Fibroblast of villous mesenchyme (primary cell): ENCODE measurements around the gene ACAP1. TPM values are rescaled to one million over a fixed set of nuclear protein-coding genes. Genes with fewer than 3 reads are reported as not detected.
"Not testable (repeated sequence)": the region's sequence is repeated elsewhere in the genome, so short reads cannot be mapped to it uniquely, and the experiment has no call there.

ENCODE experiments used
- DNase-seq: peaks from one replicate; pipeline ENCODE4 v3.0.0-alpha.2; 2010; ENCODE audit warnings: low read depth
- H3K4me3 ChIP-seq: 2 replicates; pipeline ENCODE4 v1.5.1; 2011; ENCODE audit warnings: low read depth, mild to moderate bottlenecking, low read length
- total RNA-seq: library from RNA; depleted of rRNA; stranded (reverse); fragments of >200 nt; gene quantifications from 2 replicates; pipeline ENCODE4 v1.2.3, GENCODE V29; 2012
- TF ChIP-seq, protein P1 (sequence below): IDR thresholded peaks from 2 replicates; pipeline ENCODE4 v1.5.1; 2012; ENCODE audit warnings: low read depth, mild to moderate bottlenecking, low read length; ENCODE audit not compliant: insufficient read depth

ACAP1 gene
- total RNA-seq, 1 donor: 3.9 TPM

DNA sequence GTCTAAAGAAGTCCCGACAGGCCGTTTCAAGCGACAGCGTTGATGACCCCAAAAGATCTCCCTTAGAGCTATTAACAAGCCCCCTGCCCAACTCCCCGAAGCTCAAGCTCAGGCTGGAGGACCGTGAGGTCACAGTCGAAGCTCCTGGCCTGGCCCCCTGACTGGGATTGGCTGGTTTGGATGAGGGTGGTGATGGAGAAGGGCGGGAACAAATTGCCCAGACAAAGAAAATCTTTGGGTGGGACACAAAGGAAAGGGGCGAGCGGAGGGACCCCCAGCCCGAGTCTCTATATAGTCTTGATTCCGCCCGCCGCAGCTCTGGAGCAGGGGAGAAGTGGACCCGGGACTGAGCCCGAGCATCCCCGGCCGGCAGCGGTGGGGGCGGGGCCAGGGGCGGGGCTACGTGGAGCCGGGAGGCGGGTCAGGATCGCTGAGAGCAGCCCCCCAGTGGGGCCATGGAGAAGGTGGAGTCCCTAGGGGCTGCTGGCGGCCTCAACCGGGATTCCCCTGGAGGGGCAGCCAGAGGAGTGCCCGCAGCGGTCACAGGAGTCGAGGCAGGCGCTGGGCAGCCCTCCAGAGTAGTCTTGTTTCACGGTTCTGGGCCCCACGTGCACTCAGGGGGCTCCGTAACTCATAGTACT, 6.2 kb upstream of the ACAP1 start:
- TF ChIP-seq, protein P1, sequence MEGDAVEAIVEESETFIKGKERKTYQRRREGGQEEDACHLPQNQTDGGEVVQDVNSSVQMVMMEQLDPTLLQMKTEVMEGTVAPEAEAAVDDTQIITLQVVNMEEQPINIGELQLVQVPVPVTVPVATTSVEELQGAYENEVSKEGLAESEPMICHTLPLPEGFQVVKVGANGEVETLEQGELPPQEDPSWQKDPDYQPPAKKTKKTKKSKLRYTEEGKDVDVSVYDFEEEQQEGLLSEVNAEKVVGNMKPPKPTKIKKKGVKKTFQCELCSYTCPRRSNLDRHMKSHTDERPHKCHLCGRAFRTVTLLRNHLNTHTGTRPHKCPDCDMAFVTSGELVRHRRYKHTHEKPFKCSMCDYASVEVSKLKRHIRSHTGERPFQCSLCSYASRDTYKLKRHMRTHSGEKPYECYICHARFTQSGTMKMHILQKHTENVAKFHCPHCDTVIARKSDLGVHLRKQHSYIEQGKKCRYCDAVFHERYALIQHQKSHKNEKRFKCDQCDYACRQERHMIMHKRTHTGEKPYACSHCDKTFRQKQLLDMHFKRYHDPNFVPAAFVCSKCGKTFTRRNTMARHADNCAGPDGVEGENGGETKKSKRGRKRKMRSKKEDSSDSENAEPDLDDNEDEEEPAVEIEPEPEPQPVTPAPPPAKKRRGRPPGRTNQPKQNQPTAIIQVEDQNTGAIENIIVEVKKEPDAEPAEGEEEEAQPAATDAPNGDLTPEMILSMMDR: no peak
- H3K4me3 ChIP-seq: peak overlapping the region; percentile 90
- DNase-seq: peak; percentile 74

DNA sequence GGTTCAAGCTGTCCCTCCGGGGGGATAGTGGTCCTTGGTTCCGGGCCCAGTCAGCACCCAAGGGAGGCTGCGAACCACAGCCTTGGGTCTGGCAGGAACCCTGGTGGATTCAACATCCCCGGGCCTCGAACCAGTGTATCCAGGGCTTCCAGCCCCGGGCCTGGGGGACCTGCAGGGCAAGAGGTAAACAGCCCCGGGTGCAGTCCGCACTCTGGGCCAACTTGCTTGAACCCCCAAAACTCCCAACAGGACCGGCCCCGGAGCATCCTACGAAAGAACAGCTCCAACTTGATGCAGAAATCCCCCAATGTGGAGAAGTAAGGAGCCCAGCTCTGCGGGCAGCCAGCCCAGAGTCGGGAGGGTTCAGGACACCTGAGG, 5.7 kb upstream of the ACAP1 start:
- TF ChIP-seq, protein P1: no peak
- no peak for DNase-seq
- H3K4me3 ChIP-seq: peak overlapping the region; percentile 90

DNA sequence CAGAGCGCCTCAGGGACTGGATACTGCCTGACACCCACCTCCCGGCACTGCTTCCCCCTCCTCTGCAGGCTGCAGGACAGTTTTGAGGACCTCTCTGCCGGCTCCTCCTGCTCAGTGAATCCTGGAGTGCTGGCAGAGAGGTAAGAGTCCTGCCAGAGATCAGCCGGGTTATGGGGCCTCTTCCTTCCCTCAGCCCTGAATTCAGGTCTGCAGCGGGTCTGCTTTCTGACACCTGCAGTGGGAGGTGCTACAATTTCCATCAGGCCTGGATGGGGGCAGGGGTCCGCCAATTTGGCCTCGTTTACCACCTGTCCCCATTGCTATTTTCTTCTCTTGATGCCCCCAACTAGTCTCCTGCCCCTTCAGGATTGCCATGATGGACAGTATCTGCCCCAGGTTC, 4.2 kb upstream of the ACAP1 start:
- TF ChIP-seq, protein P1: no peak
- H3K4me3 ChIP-seq: no peak overlapping the region
- DNase-seq: no peak

DNA sequence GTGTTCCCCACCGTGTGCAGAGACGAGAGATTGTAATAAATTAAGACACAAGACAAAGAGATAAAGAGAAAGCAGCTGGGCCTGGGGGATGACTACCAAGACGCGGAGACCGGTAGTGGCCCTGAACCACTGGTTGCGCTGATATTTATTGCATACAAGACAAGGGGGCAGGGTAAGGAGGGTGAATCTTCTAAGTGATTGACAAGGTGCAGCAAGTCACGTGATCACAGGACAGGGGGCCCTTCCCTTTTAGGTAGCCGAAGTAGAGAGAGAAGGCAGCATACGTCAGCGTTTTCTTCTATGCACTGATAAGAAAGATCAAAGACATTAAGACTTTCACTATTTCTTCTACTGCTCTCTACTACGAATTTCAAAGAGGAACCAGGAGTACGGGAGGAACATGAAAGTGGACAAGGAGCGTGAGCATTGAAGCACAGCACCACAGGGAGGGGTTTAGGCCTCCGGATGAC, 3.7 kb upstream of the ACAP1 start:
- H3K4me3 ChIP-seq, DNase-seq: not testable (repeated sequence)

DNA sequence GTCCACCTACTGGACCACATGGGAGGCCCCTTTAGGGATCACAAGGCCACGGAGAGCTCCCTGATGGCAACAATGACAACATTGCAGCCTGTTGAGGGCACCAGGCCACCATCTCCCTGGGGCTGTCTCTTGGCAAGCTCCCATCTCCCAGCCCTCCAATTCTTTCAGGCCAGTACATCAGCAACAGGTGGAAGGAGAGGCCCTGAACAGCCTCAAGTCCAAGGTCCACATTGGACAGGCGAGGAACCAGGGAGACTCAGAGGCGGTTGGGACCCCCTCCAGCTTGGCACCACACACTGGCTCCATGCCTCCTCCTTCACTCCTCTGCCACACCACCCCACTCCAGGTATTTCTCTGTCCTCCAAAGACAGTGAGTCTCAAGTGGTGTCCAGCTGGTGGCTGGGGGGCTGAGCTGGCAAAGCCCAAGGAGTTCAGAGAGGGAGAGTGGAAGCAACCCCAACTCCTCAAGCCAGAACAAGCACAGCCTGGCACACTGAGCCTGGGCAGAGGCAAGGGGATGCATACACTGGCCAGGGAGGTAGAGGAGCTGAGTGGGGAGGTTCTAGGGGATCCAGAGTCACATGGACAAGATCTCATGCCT, 1.3 kb upstream of the ACAP1 start:
- DNase-seq: no peak
- TF ChIP-seq, protein P1: no peak
- H3K4me3 ChIP-seq: no peak overlapping the region

DNA sequence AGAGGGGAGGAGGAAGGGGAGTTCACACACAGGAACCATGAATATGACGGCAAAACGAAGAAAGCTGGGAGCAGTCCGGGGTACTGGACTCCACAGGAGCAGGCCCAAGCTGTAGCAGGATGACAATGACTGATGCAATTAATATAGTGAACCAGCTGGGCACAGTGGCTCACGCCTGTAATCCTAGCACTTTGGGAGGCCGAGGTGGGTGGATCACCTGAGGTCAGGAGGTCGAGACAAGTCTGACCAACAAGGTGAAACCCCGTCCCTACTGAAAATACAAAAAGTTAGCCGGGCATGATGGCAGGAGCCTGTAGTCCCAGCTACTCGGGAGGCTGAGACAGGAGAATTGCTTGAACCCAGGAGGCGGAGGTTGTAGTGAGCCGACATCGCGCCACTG, 564 bp upstream of the ACAP1 start:
- not testable (repeated sequence) for H3K4me3 ChIP-seq, DNase-seq

DNA sequence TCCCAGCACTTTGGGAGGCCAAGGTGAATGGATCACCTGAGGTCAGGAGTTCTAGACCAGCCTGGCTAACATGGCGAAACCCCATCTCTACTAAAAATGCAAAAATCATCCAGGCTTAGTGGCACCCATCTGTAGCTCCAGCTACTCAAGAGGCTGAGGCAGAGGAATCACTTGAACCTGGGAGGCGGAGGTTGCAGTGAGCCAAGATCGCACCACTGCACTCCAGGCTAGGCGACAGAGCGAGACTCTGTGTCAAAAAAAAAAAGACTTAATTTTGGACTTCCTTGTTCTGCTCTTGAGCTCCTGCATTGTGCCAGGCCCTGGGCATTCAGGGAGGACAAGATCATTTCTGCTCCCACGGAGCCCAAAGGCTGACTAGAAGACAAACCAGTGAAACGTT, 1.3 kb downstream of the ACAP1 start:
- H3K4me3 ChIP-seq: not testable (repeated sequence)

DNA sequence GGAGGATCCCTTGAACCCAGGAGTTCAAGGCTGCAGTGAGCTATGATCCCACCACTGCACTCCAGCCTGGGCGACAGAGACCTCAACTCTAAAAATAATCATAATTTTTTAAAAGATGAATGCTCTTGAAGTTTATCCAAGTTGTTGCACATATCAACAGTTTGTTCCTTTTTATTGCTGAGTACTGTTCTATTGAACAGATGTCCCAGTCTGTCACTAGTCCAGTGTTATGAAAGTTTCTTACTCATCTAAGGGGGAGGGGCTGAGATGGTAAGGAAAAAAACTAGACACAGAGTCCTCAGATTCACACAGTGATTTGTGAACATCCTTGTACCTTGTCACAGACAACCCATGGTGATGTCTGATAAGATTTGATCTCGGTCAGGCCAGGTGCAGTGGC, 3.9 kb downstream of the ACAP1 start:
- peak; percentile 36 for DNase-seq
- no peak overlapping the region for H3K4me3 ChIP-seq
- TF ChIP-seq, protein P1: no peak

More for the DNA sequence above, 1.3 kb downstream of the ACAP1 start:
- DNase-seq: not testable (repeated sequence)
